ENCODE results near the gene PIP5K1B.
A peak's percentile ranks its signal among the peaks of the same experiment; 100 is the strongest.

DNA sequence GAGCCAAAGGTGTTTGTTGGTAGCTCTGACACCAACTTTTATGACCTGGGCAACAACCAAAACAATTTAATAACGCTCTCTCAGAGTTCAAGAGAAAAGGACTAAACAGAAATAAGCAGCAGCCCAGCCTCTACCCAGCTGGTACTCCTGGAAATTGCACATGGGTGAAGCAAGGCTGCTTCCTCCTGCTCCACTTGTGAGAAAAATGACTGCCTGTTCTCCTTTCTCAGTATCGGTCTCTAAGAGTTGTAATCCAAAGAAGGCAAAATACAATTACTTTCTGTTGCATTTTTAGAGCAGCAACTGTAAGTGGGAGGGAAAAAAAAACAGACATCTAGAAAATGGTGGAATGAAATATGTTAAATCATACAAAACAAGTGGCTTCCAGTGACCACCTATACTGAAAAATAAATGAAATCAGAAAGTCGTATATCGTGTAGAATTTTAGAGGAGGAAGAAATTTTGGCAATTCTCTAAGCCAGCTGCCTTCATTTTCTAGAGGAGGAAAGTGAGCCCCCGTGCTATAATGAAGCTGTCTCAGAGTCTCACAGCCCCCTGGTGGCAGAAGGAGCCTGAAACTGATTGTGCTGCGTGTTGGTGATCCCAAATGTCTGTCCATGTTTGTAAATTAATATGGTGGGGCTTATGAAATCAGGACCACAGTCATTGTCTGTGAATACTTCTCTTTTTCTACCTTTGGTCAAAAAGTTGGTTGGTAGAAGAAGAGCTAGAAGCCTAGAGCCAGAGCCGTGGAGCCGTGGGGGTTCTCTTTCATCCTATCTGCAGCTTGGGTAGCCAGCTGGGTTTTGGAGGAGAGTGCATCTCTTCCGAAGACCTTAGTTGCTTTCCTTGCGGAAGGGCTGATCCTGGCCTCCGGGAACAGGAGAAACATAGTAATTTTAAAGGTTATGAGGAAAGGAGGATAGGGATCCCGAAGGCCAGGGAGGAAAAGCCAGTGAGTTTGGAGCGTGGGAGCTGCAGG lies 139.9 kb downstream of the PIP5K1B start:
- TF ChIP-seq, protein P1, sequence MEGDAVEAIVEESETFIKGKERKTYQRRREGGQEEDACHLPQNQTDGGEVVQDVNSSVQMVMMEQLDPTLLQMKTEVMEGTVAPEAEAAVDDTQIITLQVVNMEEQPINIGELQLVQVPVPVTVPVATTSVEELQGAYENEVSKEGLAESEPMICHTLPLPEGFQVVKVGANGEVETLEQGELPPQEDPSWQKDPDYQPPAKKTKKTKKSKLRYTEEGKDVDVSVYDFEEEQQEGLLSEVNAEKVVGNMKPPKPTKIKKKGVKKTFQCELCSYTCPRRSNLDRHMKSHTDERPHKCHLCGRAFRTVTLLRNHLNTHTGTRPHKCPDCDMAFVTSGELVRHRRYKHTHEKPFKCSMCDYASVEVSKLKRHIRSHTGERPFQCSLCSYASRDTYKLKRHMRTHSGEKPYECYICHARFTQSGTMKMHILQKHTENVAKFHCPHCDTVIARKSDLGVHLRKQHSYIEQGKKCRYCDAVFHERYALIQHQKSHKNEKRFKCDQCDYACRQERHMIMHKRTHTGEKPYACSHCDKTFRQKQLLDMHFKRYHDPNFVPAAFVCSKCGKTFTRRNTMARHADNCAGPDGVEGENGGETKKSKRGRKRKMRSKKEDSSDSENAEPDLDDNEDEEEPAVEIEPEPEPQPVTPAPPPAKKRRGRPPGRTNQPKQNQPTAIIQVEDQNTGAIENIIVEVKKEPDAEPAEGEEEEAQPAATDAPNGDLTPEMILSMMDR (IDR thresholded peaks at IDR 0.05; ENCODE audit: low read length), result peak; percentile 79
- TF ChIP-seq EZH2phosphoT487 (IDR thresholded peaks at IDR 0.05; ENCODE audit: low read length) (no peak), EZH2 (optimal IDR thresholded peaks at IDR 0.05; ENCODE audit: low read depth, low read length) (no peak)

All from MM.1S (cell line).